Hepatocyte (in vitro differentiated cells): Measurements from ENCODE around the gene PIK3CG. TPM values are rescaled to one million over a fixed set of nuclear protein-coding genes. Genes with fewer than 3 reads are reported as not detected.

Source experiments
- DNase-seq: peaks from one replicate; pipeline ENCODE4 v3.0.0-alpha.2; 2016; ENCODE audit warnings: low spot score
- H2AFZ ChIP-seq: fragments of 200-600 bp; sonication (generic); 2 replicates; pipeline ENCODE4 v1.6.0; 2016; ENCODE audit warnings: antibody characterized with exemption, mild to moderate bottlenecking
- H3K27ac ChIP-seq: fragments of 200-600 bp; sonication (generic); 2 replicates; pipeline ENCODE4 v1.5.1; 2016; ENCODE audit warnings: mild to moderate bottlenecking
- H3K27me3 ChIP-seq: fragments of 200-600 bp; sonication (generic); 2 replicates; pipeline ENCODE4 v1.6.1; 2016
- H3K36me3 ChIP-seq: fragments of 200-600 bp; sonication (generic); replicated peaks from 2 replicates; pipeline ENCODE4 v1.5.1; 2016; ENCODE audit warnings: low read depth; ENCODE audit not compliant: insufficient read depth
- H3K4me1 ChIP-seq: fragments of 200-600 bp; sonication (generic); 2 replicates; pipeline ENCODE4 v1.5.1; 2016; ENCODE audit warnings: mild to moderate bottlenecking, moderate library complexity; ENCODE audit not compliant: insufficient read depth
- H3K4me2 ChIP-seq: fragments of 200-600 bp; sonication (generic); 2 replicates; pipeline ENCODE4 v1.6.0; 2016
- H3K4me3 ChIP-seq: fragments of 200-600 bp; sonication (generic); 2 replicates; pipeline ENCODE4 v1.5.1; 2016; ENCODE audit warnings: mild to moderate bottlenecking
- H3K79me2 ChIP-seq: fragments of 200-600 bp; sonication (generic); 2 replicates; pipeline ENCODE4 v1.6.0; 2017; ENCODE audit warnings: mild to moderate bottlenecking
- H3K9me2 ChIP-seq: fragments of 200-600 bp; sonication (generic); replicated peaks from 2 replicates; pipeline ENCODE4 v1.6.0; 2017; ENCODE audit warnings: mild to moderate bottlenecking; ENCODE audit not compliant: insufficient read depth
- H3K9me3 ChIP-seq: fragments of 200-600 bp; sonication (generic); 2 replicates; pipeline ENCODE4 v1.5.1; 2016; ENCODE audit warnings: low read depth, mild to moderate bottlenecking
- H4K20me1 ChIP-seq: fragments of 200-600 bp; sonication (generic); 2 replicates; pipeline ENCODE4 v1.6.0; 2016; ENCODE audit warnings: mild to moderate bottlenecking; ENCODE audit not compliant: insufficient read depth, poor library complexity, severe bottlenecking
- CTCF ChIP-seq: fragments of 200-600 bp; sonication (generic); IDR thresholded peaks from 2 replicates; pipeline ENCODE4 v1.5.1; 2016; ENCODE audit warnings: antibody characterized with exemption, mild to moderate bottlenecking; ENCODE audit not compliant: poor library complexity
- EZH2 ChIP-seq: fragments of 200-600 bp; sonication (generic); IDR thresholded peaks from 2 replicates; pipeline ENCODE4 v1.6.1; 2016; ENCODE audit warnings: antibody characterized with exemption, mild to moderate bottlenecking, borderline replicate concordance
- EZH2phosphoT487 ChIP-seq: fragments of 200-600 bp; sonication (generic); IDR thresholded peaks from one replicate; pipeline ENCODE4 v1.6.1; 2018; ENCODE audit warnings: antibody characterized with exemption, mild to moderate bottlenecking, low read depth, moderate library complexity; ENCODE audit not compliant: unreplicated experiment, severe bottlenecking
- WGBS: methylation state at CpG from one replicate; pipeline ENCODE4 v1.1.6; 2016; ENCODE audit warnings: low lambda C conversion rate; ENCODE audit errors: missing lambda C conversion rate; 5-methylcytosine and 5-hydroxymethylcytosine counted together
- polyA plus RNA-seq: library from polyadenylated mRNA; unstranded; fragments of >200 nt; fragmentation: Nextera tagmentation; extraction: Ambion mirVana; gene quantifications from 2 replicates; pipeline ENCODE4 v1.2.1, GENCODE V29; 2016
- total RNA-seq: library from RNA; depleted of rRNA; stranded (reverse); fragments of >200 nt; gene quantifications from 2 replicates; pipeline ENCODE4 v1.2.3, GENCODE V29; 2014

PIK3CG gene
- total and polyA plus RNA-seq, 2 experiments from 2014 or later, result 0.03 to 0.25 TPM

DNA sequence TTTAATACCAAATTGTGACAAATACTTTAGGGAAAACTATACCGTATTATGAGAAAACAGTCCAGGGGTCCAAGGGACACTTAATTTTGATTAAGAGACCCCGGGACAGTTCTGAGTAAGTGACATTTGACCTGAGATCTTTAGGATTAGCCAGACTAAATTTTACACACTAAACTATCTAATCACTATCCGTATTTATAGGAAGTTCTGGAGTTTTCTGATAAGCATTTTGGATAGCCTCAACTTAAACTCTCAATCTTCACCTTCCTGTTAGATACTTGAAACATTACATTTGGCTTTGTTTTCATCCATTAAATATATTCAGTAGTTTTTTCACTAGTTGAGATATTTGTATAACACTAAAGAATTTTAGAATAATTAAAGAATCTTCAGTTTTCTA is 5.4 kb downstream of the PIK3CG start:
- TF ChIP-seq EZH2, result no peak
- no peak for TF ChIP-seq CTCF
- TF ChIP-seq EZH2phosphoT487, result no peak
- H4K20me1 ChIP-seq, result no peaks in the 10 kb centered on the region
- H3K36me3 ChIP-seq, result no peaks in the 10 kb centered on the region
- H3K4me2 ChIP-seq, result no peak overlapping the region
- no peaks in the 10 kb centered on the region for H3K9me3 ChIP-seq
- WGBS, result 55% methylated on average over 3 of the region's 3 CpGs
- H3K4me3 ChIP-seq, result no peak overlapping the region
- no peak overlapping the region for H3K27ac ChIP-seq
- H3K27me3 ChIP-seq, result peaks cover 2% of the 10 kb centered on the region
- no peaks in the 10 kb centered on the region for H3K9me2 ChIP-seq
- H2AFZ ChIP-seq, result no peak overlapping the region
- no peaks in the 10 kb centered on the region for H3K79me2 ChIP-seq
- H3K4me1 ChIP-seq, result no peaks in the 10 kb centered on the region
- no peak for DNase-seq

- Histone ChIP-seq H4K20me1 (no peaks in the 10 kb centered on the region), H3K4me2 (no peak overlapping the region), H2AFZ (no peak overlapping the region), H3K4me3 (no peak overlapping the region), H3K9me3 (no peaks in the 10 kb centered on the region), H3K27me3 (peaks cover 2% of the 10 kb centered on the region), H3K4me1 (no peaks in the 10 kb centered on the region), H3K36me3 (no peaks in the 10 kb centered on the region), H3K9me2 (no peaks in the 10 kb centered on the region), H3K79me2 (no peaks in the 10 kb centered on the region), H3K27ac (no peak overlapping the region)
- TF ChIP-seq CTCF, result no peak
- no peak for TF ChIP-seq EZH2
- no peak for TF ChIP-seq EZH2phosphoT487
- DNase-seq, result no peak
- WGBS, result 77% methylated on average over 1 of the region's 1 CpG
These were observed 5.9 kb downstream of the PIK3CG start for GRCh38 chr7:106870983-106871410.

- Histone ChIP-seq H3K36me3 (no peaks in the 10 kb centered on the region), H3K4me2 (no peak overlapping the region), H4K20me1 (no peaks in the 10 kb centered on the region), H3K4me1 (no peaks in the 10 kb centered on the region), H3K27me3 (peaks cover 2% of the 10 kb centered on the region), H3K79me2 (no peaks in the 10 kb centered on the region), H3K9me3 (no peaks in the 10 kb centered on the region), H3K9me2 (no peaks in the 10 kb centered on the region), H3K4me3 (no peak overlapping the region), H2AFZ (no peak overlapping the region), H3K27ac (no peak overlapping the region)
- WGBS, result 61% methylated on average over 6 of the region's 6 CpGs
- DNase-seq, result no peak
- TF ChIP-seq CTCF, result no peak
- no peak for TF ChIP-seq EZH2
- no peak for TF ChIP-seq EZH2phosphoT487
These were observed 6.9 kb downstream of the PIK3CG start for GRCh38 chr7:106871793-106872571.

- no peak for DNase-seq
- Histone ChIP-seq H3K36me3 (no peaks in the 10 kb centered on the region), H3K79me2 (no peaks in the 10 kb centered on the region), H3K27me3 (peaks cover 2% of the 10 kb centered on the region), H3K4me2 (no peak overlapping the region), H3K4me3 (no peak overlapping the region), H3K4me1 (no peaks in the 10 kb centered on the region), H3K27ac (no peak overlapping the region), H4K20me1 (no peaks in the 10 kb centered on the region), H3K9me2 (no peaks in the 10 kb centered on the region), H3K9me3 (no peaks in the 10 kb centered on the region), H2AFZ (no peak overlapping the region)
- TF ChIP-seq EZH2, result no peak
- no peak for TF ChIP-seq EZH2phosphoT487
- TF ChIP-seq CTCF, result no peak
- WGBS, result 91% methylated on average over 6 of the region's 6 CpGs
These were observed 7.7 kb downstream of the PIK3CG start for GRCh38 chr7:106872763-106873162.
